GM12891 (cell line): Measurements from ENCODE around the gene IL6R.

ENCODE experiments used
- POLR2A ChIP-seq: IDR thresholded peaks from 2 replicates; pipeline ENCODE4 v1.6.1; 2011; ENCODE audit warnings: low read depth, low read length, control low read depth
- TAF1 ChIP-seq: IDR thresholded peaks from 2 replicates; pipeline ENCODE4 v1.6.1; 2011; ENCODE audit warnings: low read depth, low read length, control low read depth

DNA sequence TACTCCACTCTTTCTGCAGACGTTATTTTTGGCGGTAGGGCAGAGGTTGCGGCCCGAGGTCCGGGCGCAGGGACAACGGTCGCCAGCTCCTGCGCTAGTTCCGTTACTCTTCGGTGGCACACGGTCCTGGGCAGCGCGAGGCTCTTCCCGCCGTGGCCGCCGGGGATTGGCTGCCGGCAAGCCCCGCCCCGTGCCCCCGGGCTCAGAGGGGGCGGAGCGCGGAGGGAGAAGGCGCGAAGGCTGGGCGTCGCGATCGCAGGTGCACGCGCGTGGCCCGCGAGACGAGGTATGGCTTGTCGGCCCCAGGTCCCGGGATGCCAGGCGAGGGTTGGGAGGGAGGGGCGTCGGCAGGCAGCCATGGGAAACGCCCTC is 97.6 kb downstream of the IL6R start:
- TF ChIP-seq POLR2A (no peak), TAF1 (no peak)
